ENCODE results near the gene SLC7A10.

The SLC7A10 gene

GRCh38 chr19:33248954-33249613 lies 23.4 kb upstream of the SLC7A10 start:
- H3K4me2 ChIP-seq (ENCODE audit: insufficient read depth, low read length), result no peak overlapping the region
- no peaks in the 10 kb centered on the region for H3K27me3 ChIP-seq (ENCODE audit: insufficient read depth, low read length, poor library complexity)
- H3K27ac ChIP-seq (ENCODE audit: low read length), result no peak overlapping the region
- peaks cover 8% of the 10 kb centered on the region; the same call in 1 of the 2 replicates for H4K20me1 ChIP-seq (ENCODE audit: insufficient read depth, low read length)
- H2AFZ ChIP-seq (ENCODE audit: low read depth, low read length), result no peak overlapping the region
- DNase-seq, result no peak
- no peaks in the 10 kb centered on the region for H3K9me3 ChIP-seq (ENCODE audit: insufficient read depth, low read length, severe bottlenecking)
- H3K36me3 ChIP-seq (ENCODE audit: insufficient read depth, low read length), result no peaks in the 10 kb centered on the region
- no peak overlapping the region for H3K4me3 ChIP-seq (ENCODE audit: low read depth in 1 of 2, low read length in 2 of 2)
- peak; percentile 50; the same call in 2 of the 3 replicates for ATAC-seq (ENCODE audit: insufficient read depth, low read depth)
- no peaks in the 10 kb centered on the region for H3K79me2 ChIP-seq (ENCODE audit: insufficient read depth, low read length)
- no peak for TF ChIP-seq CTCF (IDR thresholded peaks at IDR 0.05; ENCODE audit: borderline replicate concordance, extremely low read depth, low read length, poor library complexity, severe bottlenecking)
- TF ChIP-seq EZH2 (IDR thresholded peaks at IDR 0.05; ENCODE audit: borderline replicate concordance, low read depth, low read length, severe bottlenecking), result no peak
- H3K9ac ChIP-seq (ENCODE audit: low read depth, low read length), result no peak overlapping the region
- no peaks in the 10 kb centered on the region for H3K4me1 ChIP-seq (ENCODE audit: insufficient read depth, low read length)

GRCh38 chr19:33248553-33248953 lies 22.9 kb upstream of the SLC7A10 start:
- 0 out of 3 replicates have a peak, but pooled peaks have one; percentile 14 for ATAC-seq (ENCODE audit: insufficient read depth, low read depth)

GRCh38 chr19:33248104-33248503 lies 22.5 kb upstream of the SLC7A10 start:
- Histone ChIP-seq H3K9me3 (ENCODE audit: insufficient read depth, low read length, severe bottlenecking) (no peaks in the 10 kb centered on the region), H3K4me2 (ENCODE audit: insufficient read depth, low read length) (no peak overlapping the region), H3K36me3 (ENCODE audit: insufficient read depth, low read length) (no peaks in the 10 kb centered on the region), H3K9ac (ENCODE audit: low read depth, low read length) (no peak overlapping the region), H3K4me3 (ENCODE audit: low read depth in 1 of 2, low read length in 2 of 2) (no peak overlapping the region), H3K27ac (ENCODE audit: low read length) (no peak overlapping the region), H3K27me3 (ENCODE audit: insufficient read depth, low read length, poor library complexity) (no peaks in the 10 kb centered on the region), H2AFZ (ENCODE audit: low read depth, low read length) (no peak overlapping the region), H3K79me2 (ENCODE audit: insufficient read depth, low read length) (no peaks in the 10 kb centered on the region), H4K20me1 (ENCODE audit: insufficient read depth, low read length) (peaks cover 8% of the 10 kb centered on the region; the same call in 1 of the 2 replicates), H3K4me1 (ENCODE audit: insufficient read depth, low read length) (no peaks in the 10 kb centered on the region)
- TF ChIP-seq CTCF (IDR thresholded peaks at IDR 0.05; ENCODE audit: borderline replicate concordance, extremely low read depth, low read length, poor library complexity, severe bottlenecking) (no peak), EZH2 (IDR thresholded peaks at IDR 0.05; ENCODE audit: borderline replicate concordance, low read depth, low read length, severe bottlenecking) (no peak)
- DNase-seq (no peak), ATAC-seq (ENCODE audit: insufficient read depth, low read depth) (no peak)

More at GRCh38 chr19:33248553-33248953, 22.9 kb upstream of the SLC7A10 start:
- Histone ChIP-seq H4K20me1 (ENCODE audit: insufficient read depth, low read length) (peaks cover 8% of the 10 kb centered on the region; the same call in 1 of the 2 replicates), H3K9me3 (ENCODE audit: insufficient read depth, low read length, severe bottlenecking) (no peaks in the 10 kb centered on the region), H3K4me3 (ENCODE audit: low read depth in 1 of 2, low read length in 2 of 2) (no peak overlapping the region), H3K9ac (ENCODE audit: low read depth, low read length) (no peak overlapping the region), H3K27ac (ENCODE audit: low read length) (no peak overlapping the region), H3K4me2 (ENCODE audit: insufficient read depth, low read length) (no peak overlapping the region), H3K36me3 (ENCODE audit: insufficient read depth, low read length) (no peaks in the 10 kb centered on the region), H3K79me2 (ENCODE audit: insufficient read depth, low read length) (no peaks in the 10 kb centered on the region), H3K4me1 (ENCODE audit: insufficient read depth, low read length) (no peaks in the 10 kb centered on the region), H2AFZ (ENCODE audit: low read depth, low read length) (no peak overlapping the region), H3K27me3 (ENCODE audit: insufficient read depth, low read length, poor library complexity) (no peaks in the 10 kb centered on the region)
- no peak for DNase-seq
- TF ChIP-seq EZH2 (IDR thresholded peaks at IDR 0.05; ENCODE audit: borderline replicate concordance, low read depth, low read length, severe bottlenecking), result no peak
- no peak for TF ChIP-seq CTCF (IDR thresholded peaks at IDR 0.05; ENCODE audit: borderline replicate concordance, extremely low read depth, low read length, poor library complexity, severe bottlenecking)
